Effector CD8-positive, alpha-beta T cell (primary cell): ENCODE results near the gene SPG11.
"Not testable (repeated sequence)": the region's sequence is repeated elsewhere in the genome, so short reads cannot be mapped to it uniquely, and the experiment has no call there.

Experiments used
- DNase-seq: peaks from one replicate; lab custom pipeline; 2025; lab: John Stamatoyannopoulos, UW
- total RNA-seq, 4 experiments: gene quantifications; one replicate each; lab custom pipeline; 2026; lab: John Stamatoyannopoulos, UW

Gene SPG11
- total RNA-seq, result 216 to 309 (median 252) reads per million in 4 experiments

- DNase-seq, result peak; percentile 88
Observed at GRCh38 chr15:44663410-44664308, at the start of gene SPG11. TSS of gene SPG11 (minus strand) at chr15:44663662. CDS start at chr15:44663647, 15 bp downstream.

DNA sequence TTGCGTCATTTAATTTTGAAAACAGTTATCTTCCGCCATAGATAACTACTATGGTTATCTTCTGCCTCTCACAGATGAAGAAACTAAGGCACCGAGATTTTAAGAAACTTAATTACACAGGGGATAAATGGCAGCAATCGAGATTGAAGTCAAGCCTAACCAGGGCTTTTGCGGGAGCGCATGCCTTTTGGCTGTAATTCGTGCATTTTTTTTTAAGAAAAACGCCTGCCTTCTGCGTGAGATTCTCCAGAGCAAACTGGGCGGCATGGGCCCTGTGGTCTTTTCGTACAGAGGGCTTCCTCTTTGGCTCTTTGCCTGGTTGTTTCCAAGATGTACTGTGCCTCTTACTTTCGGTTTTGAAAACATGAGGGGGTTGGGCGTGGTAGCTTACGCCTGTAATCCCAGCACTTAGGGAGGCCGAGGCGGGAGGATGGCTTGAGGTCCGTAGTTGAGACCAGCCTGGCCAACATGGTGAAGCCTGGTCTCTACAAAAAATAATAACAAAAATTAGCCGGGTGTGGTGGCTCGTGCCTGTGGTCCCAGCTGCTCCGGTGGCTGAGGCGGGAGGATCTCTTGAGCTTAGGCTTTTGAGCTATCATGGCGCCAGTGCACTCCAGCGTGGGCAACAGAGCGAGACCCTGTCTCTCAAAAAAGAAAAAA is 49.0 kb upstream of the SPG11 start:
- DNase-seq, result peak; percentile 59

GRCh38 chr15:44711743-44712345 is 48.4 kb upstream of the SPG11 start:
- DNase-seq, result peak; percentile 57

GRCh38 chr15:44711096-44711742 is 47.8 kb upstream of the SPG11 start, which contains the start of the genes B2M and PATL2:
TSS of gene B2M (plus strand) at chr15:44711517. CDS start at chr15:44711547, 30 bp downstream.
TSS of gene PATL2 (minus strand) at chr15:44711323. CDS start at chr15:44676490, 34,833 bp downstream.
- DNase-seq, result peak; percentile 92

- peak; percentile 39 for DNase-seq
Observed at GRCh38 chr15:44710236-44711095, 47.0 kb upstream of the SPG11 start.

DNA sequence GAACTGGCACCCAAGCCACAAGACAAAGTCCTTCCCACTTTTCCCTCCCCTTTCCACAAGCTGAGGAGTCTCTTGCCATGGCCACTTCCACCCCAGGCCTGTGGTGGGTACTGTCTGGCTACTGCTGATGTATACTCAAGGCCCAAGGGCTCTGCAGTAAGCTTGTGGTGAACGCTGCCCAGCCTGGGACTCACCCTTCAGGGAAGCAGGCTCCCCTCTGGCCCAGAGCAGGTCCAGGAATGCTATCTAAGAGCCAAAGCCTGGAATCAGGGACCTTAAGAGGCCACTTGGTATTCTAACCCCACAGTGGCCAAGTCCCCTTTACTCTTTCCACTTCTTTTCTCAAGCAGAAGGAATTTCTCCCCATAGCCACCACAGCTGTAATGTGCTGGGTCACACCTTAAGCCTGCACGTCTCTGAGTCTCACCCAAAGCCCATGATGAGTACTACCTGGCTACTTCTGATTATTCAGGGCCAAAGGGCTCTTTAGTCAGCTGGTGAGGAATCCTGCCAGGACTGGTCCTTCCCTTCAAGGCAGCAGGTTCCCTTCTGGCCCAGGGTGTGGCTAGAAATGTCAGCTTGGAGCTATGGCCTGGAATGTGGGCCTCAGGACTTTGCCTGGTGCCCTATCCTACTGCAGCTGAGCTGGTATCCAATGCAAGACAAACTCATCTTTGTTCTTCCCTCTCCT is 43.6 kb upstream of the SPG11 start:
- no peak for DNase-seq

DNA sequence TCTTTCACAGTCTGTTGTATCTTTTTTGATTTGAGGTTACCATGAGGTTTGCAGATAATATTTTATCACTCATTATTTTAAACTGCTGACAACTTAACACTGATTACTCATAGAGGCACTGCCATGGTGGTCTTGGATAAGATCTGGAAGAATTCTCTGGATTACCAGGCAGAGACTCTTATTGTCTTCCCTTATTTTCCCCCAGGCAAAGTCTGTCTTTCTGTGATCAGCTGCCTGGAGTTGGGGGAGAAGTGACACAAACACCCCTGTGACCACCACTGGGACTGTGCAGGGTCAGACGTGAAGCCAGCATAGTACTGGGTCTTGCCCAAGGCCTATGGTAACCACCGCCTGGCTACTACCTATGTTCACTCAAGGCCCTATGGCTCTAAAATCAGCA is 42.9 kb upstream of the SPG11 start:
- DNase-seq, result no peak

- no peak for DNase-seq
Observed at GRCh38 chr15:44705986-44706385, 42.5 kb upstream of the SPG11 start.

GRCh38 chr15:44700676-44701075 is 37.2 kb upstream of the SPG11 start:
- not testable (repeated sequence) for DNase-seq

DNA sequence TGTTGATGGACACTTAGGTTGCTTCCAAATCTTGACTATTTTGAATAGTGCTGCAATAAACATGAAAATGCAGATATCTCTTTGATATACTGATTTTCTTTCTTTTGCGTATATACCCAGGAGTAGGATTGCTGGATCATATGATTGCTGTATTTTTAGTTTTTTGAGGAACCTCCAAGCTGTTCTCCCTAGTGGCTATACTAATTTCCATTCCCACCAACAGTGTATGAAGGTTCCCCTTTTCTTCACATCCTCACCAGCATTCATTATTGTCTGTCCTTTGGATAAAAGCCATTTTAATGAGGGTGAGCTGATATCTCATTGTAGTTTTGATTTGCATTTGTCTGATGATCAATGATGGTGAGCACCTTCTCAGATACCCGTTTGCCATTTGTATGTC is 35.2 kb upstream of the SPG11 start:
- no peak for DNase-seq

DNA sequence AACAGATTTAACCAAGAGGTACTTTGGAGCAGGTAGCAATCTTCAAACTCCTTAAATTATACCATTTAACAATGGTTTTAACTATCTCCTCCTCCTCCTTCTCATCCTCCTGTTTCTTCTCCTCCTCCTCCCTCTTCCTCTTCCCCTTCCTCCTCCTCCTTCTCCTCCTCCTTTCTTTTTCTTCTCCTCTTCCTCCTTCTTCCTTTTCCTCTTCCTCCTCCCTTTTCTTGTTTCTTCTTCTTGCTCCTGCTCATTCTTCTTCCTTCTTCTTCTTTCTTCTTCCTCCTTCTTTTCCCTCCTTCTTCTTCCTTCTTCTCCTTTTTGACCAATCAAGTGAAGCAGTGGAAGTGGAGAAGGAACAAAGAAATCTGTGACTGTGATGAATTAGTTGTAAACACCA is 33.6 kb upstream of the SPG11 start:
- no peak for DNase-seq

GRCh38 chr15:44695294-44695693 is 31.8 kb upstream of the SPG11 start:
- no peak for DNase-seq

- no peak for DNase-seq
Observed at GRCh38 chr15:44694416-44694815, 31.0 kb upstream of the SPG11 start.

- no peak for DNase-seq
Observed at GRCh38 chr15:44692659-44693058, 29.2 kb upstream of the SPG11 start.

GRCh38 chr15:44690245-44690644 is 26.8 kb upstream of the SPG11 start:
- not testable (repeated sequence) for DNase-seq

DNA sequence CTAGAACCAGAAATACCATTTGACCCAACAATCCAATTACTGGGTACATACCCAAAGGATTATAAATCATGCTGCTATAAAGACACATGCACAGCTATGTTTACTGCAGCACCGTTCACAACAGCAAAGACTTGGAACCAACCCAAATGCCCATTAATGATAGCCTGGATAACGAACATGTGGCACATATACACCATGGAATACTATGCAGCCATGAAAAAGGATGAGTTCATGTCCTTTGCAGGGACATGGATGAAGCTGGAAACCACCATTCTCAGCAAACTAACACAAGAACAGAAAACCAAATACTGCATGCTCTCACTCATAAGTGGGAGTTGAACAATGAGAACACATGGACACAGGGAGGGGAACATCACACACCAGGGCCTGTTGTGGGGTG is 25.9 kb upstream of the SPG11 start:
- DNase-seq, result not testable (repeated sequence)

GRCh38 chr15:44682809-44683682 is 19.6 kb upstream of the SPG11 start:
- DNase-seq, result peak; percentile 34

GRCh38 chr15:44682211-44682610 is 18.7 kb upstream of the SPG11 start:
- no peak for DNase-seq

DNA sequence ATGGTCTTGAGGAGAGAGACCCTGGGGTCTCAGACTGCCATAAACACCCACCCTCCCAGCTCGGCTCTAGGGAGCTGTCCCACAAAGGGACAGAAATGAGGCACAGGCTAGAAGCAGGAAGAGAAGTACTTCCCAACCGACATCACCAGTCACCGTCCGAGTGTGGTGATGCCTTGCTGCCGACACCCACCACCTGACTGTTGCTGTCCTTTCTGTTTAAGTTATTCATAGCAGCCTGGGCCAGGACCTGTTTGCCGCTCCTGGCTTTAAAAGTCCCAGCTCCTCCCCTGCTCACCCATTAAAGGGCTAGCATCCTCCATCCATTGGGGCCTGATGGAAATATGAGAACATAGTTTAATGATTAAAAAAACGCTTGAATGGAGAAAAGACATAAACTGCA is 13.2 kb upstream of the SPG11 start:
- no peak for DNase-seq
